ENCODE data around the gene IL19. TPM values are rescaled to one million over a fixed set of nuclear protein-coding genes. Genes with fewer than 3 reads are reported as not detected.

The IL19 gene
- polyA plus RNA-seq, 1 experiment = 0.07 TPM

DNA sequence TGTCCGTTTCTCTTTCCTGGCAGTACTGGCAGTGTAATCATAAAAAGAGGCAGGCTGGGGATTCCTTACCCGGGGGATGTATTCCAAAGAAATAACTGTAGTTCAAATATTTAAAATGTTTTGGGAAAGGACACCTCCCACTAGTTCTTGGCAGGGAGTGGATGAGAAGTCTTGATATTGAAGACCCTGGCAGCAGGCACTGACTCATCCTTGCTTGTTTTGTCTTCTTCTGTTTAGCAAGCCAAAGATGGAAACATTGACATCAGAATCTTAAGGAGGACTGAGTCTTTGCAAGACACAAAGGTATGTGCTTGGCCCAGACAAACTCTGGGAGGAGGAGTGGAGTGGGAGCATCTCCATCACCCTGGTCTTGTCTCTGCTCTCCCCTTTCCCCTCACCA lies 95.5 kb downstream of the IL19 start:
- Histone ChIP-seq H3K4me3 (ENCODE audit: low read depth, low read length) (no peak overlapping the region), H3K27me3 (ENCODE audit: control insufficient read depth, insufficient read depth, low read length) (no peaks in the 10 kb centered on the region), H3K9me3 (ENCODE audit: control insufficient read depth, insufficient read depth, low read length) (no peaks in the 10 kb centered on the region), H3K27ac (ENCODE audit: low read depth, low read length) (no peak overlapping the region)
- TF ChIP-seq, protein P1, sequence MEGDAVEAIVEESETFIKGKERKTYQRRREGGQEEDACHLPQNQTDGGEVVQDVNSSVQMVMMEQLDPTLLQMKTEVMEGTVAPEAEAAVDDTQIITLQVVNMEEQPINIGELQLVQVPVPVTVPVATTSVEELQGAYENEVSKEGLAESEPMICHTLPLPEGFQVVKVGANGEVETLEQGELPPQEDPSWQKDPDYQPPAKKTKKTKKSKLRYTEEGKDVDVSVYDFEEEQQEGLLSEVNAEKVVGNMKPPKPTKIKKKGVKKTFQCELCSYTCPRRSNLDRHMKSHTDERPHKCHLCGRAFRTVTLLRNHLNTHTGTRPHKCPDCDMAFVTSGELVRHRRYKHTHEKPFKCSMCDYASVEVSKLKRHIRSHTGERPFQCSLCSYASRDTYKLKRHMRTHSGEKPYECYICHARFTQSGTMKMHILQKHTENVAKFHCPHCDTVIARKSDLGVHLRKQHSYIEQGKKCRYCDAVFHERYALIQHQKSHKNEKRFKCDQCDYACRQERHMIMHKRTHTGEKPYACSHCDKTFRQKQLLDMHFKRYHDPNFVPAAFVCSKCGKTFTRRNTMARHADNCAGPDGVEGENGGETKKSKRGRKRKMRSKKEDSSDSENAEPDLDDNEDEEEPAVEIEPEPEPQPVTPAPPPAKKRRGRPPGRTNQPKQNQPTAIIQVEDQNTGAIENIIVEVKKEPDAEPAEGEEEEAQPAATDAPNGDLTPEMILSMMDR (IDR thresholded peaks at IDR 0.05; ENCODE audit: low read depth, low read length) = no peak
- DNase-seq (ENCODE audit: low read depth, low spot score) = no peak
- ChIA-PET POLR2A (no interaction called here), CTCF (interaction anchor here (0.7 to 3.8 kb wide), 12 partner anchors 11 to 60 kb away, joined by 4 to 46 read pairs (median 10); no protein-coding TSS in a partner anchor)

DNA sequence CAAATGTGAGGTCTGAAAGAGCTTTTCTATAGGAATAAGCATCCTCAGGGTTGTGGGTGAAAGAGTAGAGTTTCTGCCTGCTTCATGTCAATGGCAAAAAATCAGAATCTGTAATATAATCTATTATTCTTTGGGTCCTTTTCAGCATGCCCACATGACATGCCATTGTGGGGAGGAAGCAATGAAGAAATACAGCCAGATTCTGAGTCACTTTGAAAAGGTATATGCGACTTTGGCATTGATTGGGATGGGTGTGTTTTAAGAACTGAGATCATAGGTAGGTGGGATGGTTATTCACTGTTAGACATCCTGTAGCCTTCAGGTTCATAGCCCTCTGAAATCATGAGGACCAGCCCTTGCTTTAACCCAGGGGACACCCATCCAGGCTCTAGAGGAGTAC lies 96.7 kb downstream of the IL19 start:
- no peak for DNase-seq (ENCODE audit: low read depth, low spot score)
- ChIA-PET CTCF (interaction anchor here (1.8 to 3.7 kb wide), 2 partner anchors 41 to 44 kb away, joined by 4 to 28 read pairs; no protein-coding TSS in a partner anchor), POLR2A (no interaction called here)
- Histone ChIP-seq H3K9me3 (ENCODE audit: control insufficient read depth, insufficient read depth, low read length) (peaks cover 2% of the 10 kb centered on the region; the same call in 1 of the 2 replicates), H3K27ac (ENCODE audit: low read depth, low read length) (no peak overlapping the region), H3K27me3 (ENCODE audit: control insufficient read depth, insufficient read depth, low read length) (no peaks in the 10 kb centered on the region), H3K4me3 (ENCODE audit: low read depth, low read length) (no peak overlapping the region)
- TF ChIP-seq, protein P1 (IDR thresholded peaks at IDR 0.05; ENCODE audit: low read depth, low read length) = no peak

DNA sequence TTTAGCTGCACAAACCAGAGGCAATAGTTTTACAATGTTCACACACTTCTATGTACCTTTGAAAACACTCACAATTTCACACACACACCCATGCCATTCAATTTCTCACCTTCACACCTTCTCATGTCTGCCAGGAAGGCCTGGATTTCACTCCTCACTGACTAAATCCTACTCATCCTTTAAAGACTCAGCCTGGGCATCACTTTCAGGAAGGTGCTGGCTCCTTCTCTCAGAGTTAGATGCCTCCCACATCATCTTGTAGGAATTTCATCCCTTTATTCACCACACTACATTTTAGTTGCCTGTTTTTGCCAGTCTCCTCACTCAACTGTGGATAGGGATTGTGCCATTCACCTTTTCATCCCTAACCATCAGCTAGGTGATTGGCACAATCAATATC lies 97.1 kb downstream of the IL19 start:
- peaks cover 4% of the 10 kb centered on the region; the same call in 1 of the 2 replicates for H3K9me3 ChIP-seq (ENCODE audit: control insufficient read depth, insufficient read depth, low read length)
- no peak for DNase-seq (ENCODE audit: low read depth, low spot score)
- TF ChIP-seq, protein P1 (IDR thresholded peaks at IDR 0.05; ENCODE audit: low read depth, low read length) = no peak
- no peak overlapping the region for H3K27ac ChIP-seq (ENCODE audit: low read depth, low read length)
- H3K4me3 ChIP-seq (ENCODE audit: low read depth, low read length) = no peak overlapping the region
- ChIA-PET CTCF (interaction anchor here (1.3 to 1.8 kb wide), 2 partner anchors 44 to 45 kb away, joined by 4 read pairs; no protein-coding TSS in a partner anchor), POLR2A (no interaction called here)
- H3K27me3 ChIP-seq (ENCODE audit: control insufficient read depth, insufficient read depth, low read length) = no peaks in the 10 kb centered on the region

DNA sequence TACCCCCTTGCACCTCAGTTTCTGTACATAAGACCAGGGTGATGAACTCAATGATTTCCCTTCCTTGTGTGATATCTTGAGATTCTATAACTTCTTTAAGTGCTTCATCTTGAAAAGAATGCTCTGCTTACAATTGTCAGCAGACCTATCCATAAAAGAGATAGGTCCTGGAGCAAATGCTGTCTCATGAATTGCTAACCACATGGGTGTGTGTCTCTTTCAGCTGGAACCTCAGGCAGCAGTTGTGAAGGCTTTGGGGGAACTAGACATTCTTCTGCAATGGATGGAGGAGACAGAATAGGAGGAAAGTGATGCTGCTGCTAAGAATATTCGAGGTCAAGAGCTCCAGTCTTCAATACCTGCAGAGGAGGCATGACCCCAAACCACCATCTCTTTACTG lies 97.7 kb downstream of the IL19 start:
- TF ChIP-seq, protein P1 (IDR thresholded peaks at IDR 0.05; ENCODE audit: low read depth, low read length) = no peak
- Histone ChIP-seq H3K27ac (ENCODE audit: low read depth, low read length) (no peak overlapping the region), H3K27me3 (ENCODE audit: control insufficient read depth, insufficient read depth, low read length) (no peaks in the 10 kb centered on the region), H3K4me3 (ENCODE audit: low read depth, low read length) (no peak overlapping the region), H3K9me3 (ENCODE audit: control insufficient read depth, insufficient read depth, low read length) (peaks cover 4% of the 10 kb centered on the region; the same call in 1 of the 2 replicates)
- POLR2A ChIA-PET = no interaction called here
- DNase-seq (ENCODE audit: low read depth, low spot score) = no peak
- CTCF ChIA-PET = interaction anchor here (1.3 to 1.8 kb wide), 2 partner anchors 43 to 44 kb away, joined by 4 read pairs; no protein-coding TSS in a partner anchor

DNA sequence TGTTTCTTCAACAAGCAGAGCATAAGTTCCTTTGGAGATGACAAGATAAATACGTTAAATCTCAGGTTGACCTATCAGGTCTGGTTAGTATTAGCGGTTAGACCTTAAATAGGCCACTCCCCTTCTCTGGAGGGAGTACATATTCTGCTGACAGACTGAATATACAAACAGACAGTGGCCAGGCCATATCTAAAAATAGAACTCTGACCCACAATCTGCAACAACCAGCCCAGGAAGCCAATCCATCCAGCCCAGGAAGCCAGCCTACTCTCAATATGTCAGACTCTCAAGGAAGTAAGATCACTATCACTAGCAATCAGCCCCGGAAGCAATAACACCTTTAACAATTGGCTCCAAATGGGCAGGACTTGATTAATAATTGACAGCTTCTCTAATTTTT lies 101.6 kb downstream of the IL19 start:
- DNase-seq (ENCODE audit: low read depth, low spot score) = no peak
- TF ChIP-seq, protein P1 (IDR thresholded peaks at IDR 0.05; ENCODE audit: low read depth, low read length) = no peak
- POLR2A ChIA-PET = no interaction called here
- peaks cover 4% of the 10 kb centered on the region; the same call in 1 of the 2 replicates for H3K9me3 ChIP-seq (ENCODE audit: control insufficient read depth, insufficient read depth, low read length)
- no peaks in the 10 kb centered on the region for H3K27me3 ChIP-seq (ENCODE audit: control insufficient read depth, insufficient read depth, low read length)
- H3K4me3 ChIP-seq (ENCODE audit: low read depth, low read length) = no peak overlapping the region
- no peak overlapping the region for H3K27ac ChIP-seq (ENCODE audit: low read depth, low read length)
- CTCF ChIA-PET = interaction anchor here (0.5 to 4.1 kb wide), 3 partner anchors 8 to 47 kb away, joined by 4 to 19 read pairs (median 5); no protein-coding TSS in a partner anchor
